Bronchial epithelial cell (primary cell): ENCODE results near the gene CACNB3. TPM values are rescaled to one million over a fixed set of nuclear protein-coding genes. Genes with fewer than 3 reads are reported as not detected.
A peak's percentile ranks its signal among the peaks of the same experiment; 100 is the strongest.

Source experiments
- DNase-seq: peaks from one replicate; pipeline ENCODE4 v3.0.0-alpha.2; 2010; ENCODE audit warnings: low read depth
- FAIRE-seq: peaks from 2 replicates; lab custom pipeline; 2011; peaks lifted over from hg19 to GRCh38; lab: Jason Lieb, UNC
- H3K27me3 ChIP-seq: 2 replicates; pipeline ENCODE4 v1.5.1; 2011; ENCODE audit warnings: low read length; ENCODE audit not compliant: control insufficient read depth, insufficient read depth
- H3K36me3 ChIP-seq: 2 replicates; pipeline ENCODE4 v1.5.1; 2011; ENCODE audit warnings: low read length; ENCODE audit not compliant: control insufficient read depth, insufficient read depth
- H3K4me3 ChIP-seq: 2 replicates; pipeline ENCODE4 v1.5.1; 2011; ENCODE audit warnings: mild to moderate bottlenecking, low read depth, low read length, control low read depth
- CTCF ChIP-seq: IDR thresholded peaks from 2 replicates; pipeline ENCODE4 v1.5.1; 2011; ENCODE audit warnings: mild to moderate bottlenecking, moderate library complexity, low read length, control low read depth, inconsistent platforms; ENCODE audit not compliant: insufficient read depth, severe bottlenecking
- total RNA-seq: library from RNA; depleted of rRNA; stranded (reverse); fragments of >200 nt; gene quantifications from 2 replicates; pipeline ENCODE4 v1.2.1, GENCODE V29; 2014

Gene CACNB3
- 7.4 and 8.6 TPM in 2 replicates for total RNA-seq

GRCh38 chr12:48817873-48818830 is at the start of gene CACNB3:
CACNB3 (plus strand) TSS chr12:48818496; CDS start chr12:48818930, 434 bp downstream.
- Histone ChIP-seq H3K36me3 (no peaks in the 10 kb centered on the region), H3K27me3 (no peaks in the 10 kb centered on the region), H3K4me3 (peak within 1 kb of the TSS; percentile 63)
- FAIRE-seq = no peak
- DNase-seq = peak; percentile 34
- no peak for TF ChIP-seq CTCF

GRCh38 chr12:48768736-48769135 is 49.6 kb upstream of the CACNB3 start:
- peaks cover 22% of the 10 kb centered on the region for H3K36me3 ChIP-seq
- TF ChIP-seq CTCF = no peak
- no peaks in the 10 kb centered on the region for H3K27me3 ChIP-seq

GRCh38 chr12:48770756-48771155 is 47.5 kb upstream of the CACNB3 start:
- Histone ChIP-seq H3K4me3 (no peak overlapping the region), H3K36me3 (peaks cover 30% of the 10 kb centered on the region), H3K27me3 (no peaks in the 10 kb centered on the region)
- TF ChIP-seq CTCF = no peak
- DNase-seq = no peak
- FAIRE-seq = no peak

More at GRCh38 chr12:48768736-48769135, 49.6 kb upstream of the CACNB3 start:
- no peak for DNase-seq
- no peak overlapping the region for H3K4me3 ChIP-seq
- no peak for FAIRE-seq

- FAIRE-seq (no peak), DNase-seq (no peak)
- Histone ChIP-seq H3K36me3 (peaks cover 31% of the 10 kb centered on the region), H3K4me3 (no peak overlapping the region), H3K27me3 (no peaks in the 10 kb centered on the region)
- TF ChIP-seq CTCF = no peak
Observed at GRCh38 chr12:48771588-48772112, 46.6 kb upstream of the CACNB3 start.

GRCh38 chr12:48773686-48774085 is 44.6 kb upstream of the CACNB3 start:
- no peak overlapping the region for H3K4me3 ChIP-seq
- no peak for DNase-seq
- H3K27me3 ChIP-seq = no peaks in the 10 kb centered on the region
- FAIRE-seq = no peak
- TF ChIP-seq CTCF = no peak
- peaks cover 31% of the 10 kb centered on the region for H3K36me3 ChIP-seq
